ENCODE data around the gene MRPL52.

MRPL52 gene

GRCh38 chr14:22852940-22853767, 23.5 kb downstream of the MRPL52 start (continued):
- no peak for TF ChIP-seq ZNF488 (tag by site-specific recombination; IDR thresholded peaks at IDR 0.05)
- no peak for TF ChIP-seq KLF10 (tag by site-specific recombination; IDR thresholded peaks at IDR 0.05)
- TF ChIP-seq ZBTB8A (tag by site-specific recombination; IDR thresholded peaks at IDR 0.05), result no peak; the same call in 1 of the 2 replicates
- no peak for TF ChIP-seq HOXC10 (CRISPR knock-in tag; IDR thresholded peaks at IDR 0.05)
- TF ChIP-seq GLIS2 (tag by site-specific recombination; IDR thresholded peaks at IDR 0.05), result no peak
- no peak for TF ChIP-seq OVOL3 (tag by site-specific recombination; IDR thresholded peaks at IDR 0.05)
- TF ChIP-seq ZNF707 (tag by site-specific recombination; IDR thresholded peaks at IDR 0.05), result no peak
- no peak for TF ChIP-seq RBAK (tag by site-specific recombination; IDR thresholded peaks at IDR 0.05)
- TF ChIP-seq ZNF830 (tag by site-specific recombination; IDR thresholded peaks at IDR 0.05; ENCODE audit: low read depth), result no peak
- no peak for TF ChIP-seq KLF7 (tag by site-specific recombination; IDR thresholded peaks at IDR 0.05; ENCODE audit: borderline replicate concordance)
- TF ChIP-seq BCL11A (tag by site-specific recombination; IDR thresholded peaks at IDR 0.05; ENCODE audit: low read depth), result no peak
- TF ChIP-seq ZNF560 (tag by site-specific recombination; IDR thresholded peaks at IDR 0.05; ENCODE audit: borderline replicate concordance), result no peak
- TF ChIP-seq ELK4 (IDR thresholded peaks at IDR 0.05; ENCODE audit: borderline replicate concordance, low read depth, low read length), result no peak
- TF ChIP-seq WT1 (tag by site-specific recombination; IDR thresholded peaks at IDR 0.05), result no peak
- peak; percentile 75 for TF ChIP-seq ZNF654 (tag by site-specific recombination; IDR thresholded peaks at IDR 0.05; ENCODE audit: low read depth)
- TF ChIP-seq ZNF48 (tag by site-specific recombination; IDR thresholded peaks at IDR 0.05), result no peak
- TF ChIP-seq ZNF626 (tag by site-specific recombination; IDR thresholded peaks at IDR 0.05), result no peak
- no peak for TF ChIP-seq ZNF571 (tag by site-specific recombination; IDR thresholded peaks at IDR 0.05)
- no peak for TF ChIP-seq ZNF23 (tag by site-specific recombination; IDR thresholded peaks at IDR 0.05; ENCODE audit: borderline replicate concordance)
- TF ChIP-seq ZBTB44 (tag by site-specific recombination; IDR thresholded peaks at IDR 0.05), result no peak
- peak; percentile 52; the same call in 1 of the 2 replicates for TF ChIP-seq SP7 (tag by site-specific recombination; IDR thresholded peaks at IDR 0.05)
- no peak for TF ChIP-seq ZNF184 (tag by site-specific recombination; IDR thresholded peaks at IDR 0.05)
- no peak for TF ChIP-seq ZSCAN5A (tag by site-specific recombination; IDR thresholded peaks at IDR 0.05)
- no peak for TF ChIP-seq ZNF660 (tag by site-specific recombination; IDR thresholded peaks at IDR 0.05)
- no peak for TF ChIP-seq ZNF10 (tag by site-specific recombination; IDR thresholded peaks at IDR 0.05)
- TF ChIP-seq ZFHX2 (tag by site-specific recombination; conservative IDR thresholded peaks at IDR 0.05), result peak; percentile 77
- no peak for TF ChIP-seq HOXA7 (CRISPR knock-in tag; IDR thresholded peaks at IDR 0.05; ENCODE audit: borderline replicate concordance)
- TF ChIP-seq ZNF138 (tag by site-specific recombination; IDR thresholded peaks at IDR 0.05; ENCODE audit: borderline replicate concordance), result no peak
- TF ChIP-seq ZNF221 (tag by site-specific recombination; IDR thresholded peaks at IDR 0.05; ENCODE audit: borderline replicate concordance), result no peak
- no peak for TF ChIP-seq ZBTB1 (tag by site-specific recombination; IDR thresholded peaks at IDR 0.05)
- no peak for TF ChIP-seq TRIM28 (IDR thresholded peaks at IDR 0.05; ENCODE audit: borderline replicate concordance, low read length)
- no peak for TF ChIP-seq ZNF148 (tag by site-specific recombination; IDR thresholded peaks at IDR 0.05; ENCODE audit: borderline replicate concordance)
- TF ChIP-seq YY2 (tag by site-specific recombination; IDR thresholded peaks at IDR 0.05), result no peak; the same call in 1 of the 2 replicates
